HG03175 (cell line): Measurements from ENCODE around the gene DNAJB5.
"Not testable (repeated sequence)": the region's sequence is repeated elsewhere in the genome, so short reads cannot be mapped to it uniquely, and the experiment has no call there.

Source experiments
- ATAC-seq: cut with Tn5 transposase; IDR thresholded peaks from one replicate; pipeline ENCODE4 v1.9.1; 2021; ENCODE audit warnings: mild to moderate bottlenecking, moderate library complexity; ENCODE audit not compliant: unreplicated experiment

DNAJB5 gene

GRCh38 chr9:34998266-34998665, 8.7 kb downstream of the DNAJB5 start:
- ATAC-seq, result no peak

DNA sequence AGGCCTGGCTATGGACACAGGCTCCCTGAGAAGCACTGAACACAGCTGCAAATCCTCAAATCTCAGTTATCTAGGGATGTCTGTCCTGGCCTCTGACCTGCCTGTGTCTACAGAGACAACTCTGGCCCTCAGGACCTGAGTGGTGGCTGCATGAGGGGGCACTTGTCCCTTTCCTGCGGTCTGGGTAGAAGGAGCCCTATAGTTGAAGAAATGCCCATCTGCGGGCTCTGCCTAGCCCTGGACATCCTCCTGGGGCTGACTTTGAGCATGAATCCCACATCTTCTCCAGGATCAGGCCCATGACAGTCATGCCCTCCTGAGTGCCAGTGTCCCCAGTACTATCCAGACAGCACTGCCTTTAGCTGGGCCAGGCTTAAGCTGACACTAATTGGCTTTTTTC, 10.0 kb downstream of the DNAJB5 start:
- no peak for ATAC-seq

- no peak for ATAC-seq
These were observed 11.2 kb downstream of the DNAJB5 start for GRCh38 chr9:35000535-35001284.

DNA sequence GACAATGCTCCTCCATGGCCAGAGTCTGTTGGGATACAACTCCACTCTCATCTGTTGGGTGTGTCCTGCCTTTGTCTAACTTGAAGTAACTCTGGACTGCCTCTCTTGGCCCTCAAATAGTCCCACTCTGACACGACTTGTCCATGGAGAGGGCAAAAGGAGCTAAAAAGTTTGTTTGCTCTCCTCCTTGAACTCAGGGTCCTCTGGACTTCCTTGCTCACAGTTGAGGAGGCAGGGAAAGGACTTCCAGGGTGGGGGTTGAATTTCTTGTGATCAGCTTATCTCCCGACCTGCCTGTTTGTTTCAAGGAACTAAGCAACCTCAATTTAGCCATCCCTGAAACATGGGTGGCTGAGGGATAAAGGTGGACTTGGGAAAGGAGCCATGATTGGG, 11.7 kb downstream of the DNAJB5 start:
- no peak for ATAC-seq

- ATAC-seq, result no peak
These were observed 12.4 kb downstream of the DNAJB5 start for GRCh38 chr9:35001803-35002502.

- no peak for ATAC-seq
These were observed 13.1 kb downstream of the DNAJB5 start for GRCh38 chr9:35002623-35003022.

- ATAC-seq, result not testable (repeated sequence)
These were observed 14.8 kb downstream of the DNAJB5 start for GRCh38 chr9:35004299-35004698.

GRCh38 chr9:35010351-35010958, 20.9 kb downstream of the DNAJB5 start:
- ATAC-seq, result no peak

- ATAC-seq, result no peak
These were observed 25.0 kb downstream of the DNAJB5 start for GRCh38 chr9:35014517-35014916.

GRCh38 chr9:35023443-35023842, 33.9 kb downstream of the DNAJB5 start:
- ATAC-seq, result not testable (repeated sequence)

GRCh38 chr9:35026671-35027070, 37.1 kb downstream of the DNAJB5 start:
- ATAC-seq, result no peak

- no peak for ATAC-seq
These were observed 37.8 kb downstream of the DNAJB5 start for GRCh38 chr9:35027374-35027773.

DNA sequence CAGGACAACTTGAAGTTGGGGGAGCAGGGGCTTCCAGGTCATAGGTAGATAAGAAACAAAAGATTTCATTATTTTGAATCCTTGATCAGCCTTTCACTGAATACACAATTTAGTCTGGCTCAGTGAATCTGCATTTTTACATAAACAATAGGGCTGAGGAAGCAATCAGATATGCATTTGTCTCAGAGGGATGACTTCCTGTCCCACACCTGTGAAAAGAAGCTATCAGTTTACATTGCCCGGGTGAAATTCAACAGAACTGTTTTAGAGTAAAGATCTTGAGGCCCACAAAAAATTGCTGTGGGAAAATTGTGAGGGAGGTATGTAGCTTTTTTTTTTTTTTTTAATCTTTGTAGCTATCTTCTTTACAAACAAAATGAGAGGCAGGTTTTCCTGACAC, 38.3 kb downstream of the DNAJB5 start:
- no peak for ATAC-seq

- no peak for ATAC-seq
These were observed 38.8 kb downstream of the DNAJB5 start for GRCh38 chr9:35028341-35028740.

DNA sequence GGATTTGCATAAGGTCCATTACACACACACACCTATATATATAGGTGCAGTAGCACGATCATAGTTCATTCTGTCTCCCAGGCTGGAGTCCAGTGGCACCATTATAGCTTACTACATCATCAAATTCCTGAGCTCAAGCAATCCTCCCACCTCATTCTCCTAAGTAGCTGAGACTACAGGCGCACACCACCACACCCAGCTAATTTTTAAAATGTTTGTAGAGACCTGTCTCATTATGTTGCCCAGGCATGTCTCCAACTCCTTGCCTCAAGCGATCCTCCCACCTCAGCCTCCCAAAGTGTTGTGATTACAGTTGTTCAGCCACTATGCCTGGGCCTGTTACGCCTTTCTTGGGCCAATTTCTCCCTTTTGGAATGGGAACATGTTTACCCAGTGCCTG, 39.7 kb downstream of the DNAJB5 start:
- ATAC-seq, result no peak

- no peak for ATAC-seq
These were observed 40.3 kb downstream of the DNAJB5 start for GRCh38 chr9:35029852-35030251.

GRCh38 chr9:35033101-35033500, 43.6 kb downstream of the DNAJB5 start:
- no peak for ATAC-seq

DNA sequence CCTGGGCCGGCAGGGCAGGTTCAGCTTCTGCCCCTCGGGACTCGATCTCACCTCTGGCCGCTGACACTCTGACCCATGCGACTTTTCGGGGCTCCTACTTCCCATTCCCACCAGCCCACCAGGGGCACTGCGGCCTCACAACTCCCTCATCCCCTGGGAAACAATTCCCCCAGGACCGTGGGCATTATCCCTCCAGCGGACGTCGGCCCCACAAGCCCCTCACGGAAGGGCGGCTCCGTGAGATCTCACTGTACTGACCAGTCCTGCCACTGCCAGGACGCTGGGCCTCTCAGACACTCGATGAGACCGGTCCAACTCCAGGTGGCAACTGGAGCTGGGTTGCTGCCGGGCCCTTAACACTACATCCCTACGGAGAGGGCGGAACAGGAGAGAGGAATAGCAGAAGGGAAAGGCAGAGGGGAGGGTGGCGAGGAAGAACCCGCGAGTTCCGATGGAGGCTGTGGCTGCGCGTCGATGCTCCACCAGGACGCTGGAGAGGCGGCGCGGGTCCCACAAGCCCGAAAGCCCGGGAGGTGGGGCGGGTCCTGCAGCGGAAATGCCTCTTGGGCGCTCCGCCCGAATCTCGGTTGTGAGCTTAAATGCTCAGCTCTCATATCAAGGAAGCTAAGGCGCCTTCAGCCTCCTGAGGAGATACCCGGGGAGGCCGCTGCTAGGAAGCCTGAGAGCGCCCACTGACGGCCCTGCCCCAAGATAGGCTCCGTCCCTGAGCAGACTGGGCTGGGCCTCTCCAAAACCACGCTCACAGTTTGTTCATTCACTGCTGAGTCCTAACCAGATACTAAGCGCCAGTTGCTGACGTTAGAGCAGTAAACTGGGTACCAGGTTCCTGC, 46.5 kb downstream of the DNAJB5 start:
- no peak for ATAC-seq

GRCh38 chr9:35042081-35042604, 52.6 kb downstream of the DNAJB5 start:
- no peak for ATAC-seq

DNA sequence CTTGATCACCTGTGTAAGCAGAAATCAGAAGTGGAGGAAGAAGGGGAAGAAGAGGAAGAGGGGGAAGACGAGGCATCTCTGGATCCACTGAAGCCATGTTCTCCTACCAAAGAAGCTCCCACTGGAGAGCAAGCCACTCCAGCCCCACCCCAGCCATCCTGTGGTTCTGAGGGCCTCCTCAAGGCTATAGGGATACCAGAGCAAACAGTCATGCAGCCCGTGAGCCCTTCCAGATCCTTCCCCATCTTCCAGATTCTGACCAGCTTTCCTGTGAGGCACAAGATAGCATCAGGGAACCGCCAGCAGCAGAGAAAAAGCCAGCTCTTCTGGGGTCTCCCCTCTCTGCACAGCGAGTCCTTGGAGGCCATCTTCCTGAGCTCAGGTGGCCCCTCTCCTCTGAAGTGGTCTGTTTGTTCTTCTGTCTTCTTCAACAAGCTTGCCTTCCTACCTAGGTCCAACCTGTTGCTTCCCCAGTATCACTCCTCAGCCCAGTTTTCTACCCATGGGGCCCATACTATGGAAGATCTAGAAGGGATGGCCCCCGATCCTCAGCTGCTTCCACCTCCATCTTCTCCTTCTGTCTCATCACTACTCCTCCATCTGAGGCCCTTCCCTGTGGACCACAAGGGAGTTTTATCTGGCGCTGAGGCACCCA, 53.5 kb downstream of the DNAJB5 start:
- no peak for ATAC-seq
